H1 (cell line): ENCODE data around the gene COL5A2.

ENCODE experiments used
- ASH2L ChIP-seq: fragments of 200-600, 300-600 bp; sonication (generic); IDR thresholded peaks from one replicate; pipeline ENCODE4 v1.7.1; 2017; ENCODE audit warnings: low read length
- CHD2 ChIP-seq: IDR thresholded peaks from 2 replicates; pipeline ENCODE4 v1.6.1; 2012; ENCODE audit warnings: low read length, improper control_type of control experiment
- CHD7 ChIP-seq: fragments of 300-600 bp; sonication (generic); IDR thresholded peaks from 2 replicates; pipeline ENCODE4 v1.7.1; 2012; ENCODE audit warnings: low read length, moderate library complexity, mild to moderate bottlenecking, inconsistent platforms; ENCODE audit not compliant: insufficient replicate concordance
- CTCF ChIP-seq, 3 experiments: IDR thresholded peaks; 1 replicate in 2 of 3; 2 replicates in 1 of 3; pipeline versions ENCODE4 v1.5.1 to v1.6.1; 2011; ENCODE audit warnings: low read length in 3 of 3, mild to moderate bottlenecking in 3 of 3, inconsistent platforms in 2 of 3, low read depth in 1 of 3, moderate library complexity in 1 of 3; ENCODE audit not compliant: insufficient read depth in 1 of 3; ENCODE audit errors: control extremely low read depth in 1 of 3
- GTF2F1 ChIP-seq: IDR thresholded peaks from 2 replicates; pipeline ENCODE4 v1.6.1; 2012; ENCODE audit warnings: low read depth, low read length, improper control_type of control experiment, borderline replicate concordance
- HDAC6 ChIP-seq: IDR thresholded peaks from one replicate; pipeline ENCODE4 v1.7.1; 2012; ENCODE audit warnings: low read depth, mild to moderate bottlenecking, inconsistent platforms, low read length, moderate library complexity
- NANOG ChIP-seq: IDR thresholded peaks from 2 replicates; pipeline ENCODE4 v1.6.1; 2011; ENCODE audit warnings: low read length, low read depth, mild to moderate bottlenecking, inconsistent platforms; ENCODE audit not compliant: insufficient read depth, poor library complexity, severe bottlenecking
- NRF1 ChIP-seq: IDR thresholded peaks from 2 replicates; pipeline ENCODE4 v1.6.1; 2011; ENCODE audit warnings: mild to moderate bottlenecking, low read depth, low read length, improper control_type of control experiment
- POLR2A ChIP-seq, 2 experiments: IDR thresholded peaks; 1 replicate in 1 of 2; 2 replicates in 1 of 2; pipeline ENCODE4 v1.6.1; 2011; ENCODE audit warnings: low read depth in 2 of 2, low read length in 2 of 2, mild to moderate bottlenecking in 2 of 2; ENCODE audit errors: control extremely low read depth in 1 of 2
- TAF1 ChIP-seq: IDR thresholded peaks from 2 replicates; pipeline ENCODE4 v1.6.1; 2011; ENCODE audit warnings: mild to moderate bottlenecking, low read depth, low read length
- YY1 ChIP-seq: IDR thresholded peaks from 2 replicates; pipeline ENCODE4 v1.6.1; 2011; ENCODE audit warnings: low read depth, mild to moderate bottlenecking, low read length

DNA sequence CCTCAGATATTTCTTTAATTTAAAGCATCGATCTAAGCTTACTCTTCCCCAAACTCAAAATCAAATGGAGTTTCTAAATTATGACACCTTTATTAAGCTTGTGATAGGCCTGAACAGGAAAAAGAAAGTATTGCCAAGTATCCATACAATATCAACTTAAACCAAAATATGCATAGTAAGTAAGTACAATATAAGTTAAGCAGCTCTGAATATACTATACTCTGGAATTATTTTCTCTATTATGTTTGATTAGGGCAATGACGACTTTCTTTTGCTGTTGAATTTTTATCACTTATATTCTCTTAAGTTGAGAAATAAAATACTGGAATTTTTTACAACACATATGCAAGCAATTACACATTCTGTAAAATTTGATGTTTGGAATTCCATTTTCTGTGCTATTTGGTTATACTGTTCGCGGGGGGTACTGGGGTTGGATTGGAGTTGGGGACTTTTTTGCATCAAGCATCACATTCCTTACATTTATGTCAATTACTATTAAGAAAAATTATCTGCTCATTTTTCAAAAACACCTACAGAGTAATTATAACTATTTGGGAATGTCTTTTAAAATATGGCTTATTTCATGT, 2.2 kb downstream of the COL5A2 start:
- no peak for TF ChIP-seq TAF1
- TF ChIP-seq CHD7: no peak
- no peak for TF ChIP-seq NANOG
- no peak for TF ChIP-seq CTCF (IDR thresholded peaks at IDR 0.05; ENCODE audit: control extremely low read depth in 1 of 3, insufficient read depth in 1 of 3, low read depth in 1 of 3, low read length in 3 of 3)
- TF ChIP-seq YY1: no peak
- no peak for TF ChIP-seq POLR2A (IDR thresholded peaks at IDR 0.05; ENCODE audit: control extremely low read depth in 1 of 2, low read depth in 2 of 2, low read length in 2 of 2)
- TF ChIP-seq GTF2F1: no peak
- TF ChIP-seq CHD2: no peak
- TF ChIP-seq HDAC6: no peak
- no peak for TF ChIP-seq NRF1
- TF ChIP-seq ASH2L: no peak
